ENCODE data around the gene MAP4K4.

GRCh38 chr2:101858246-101858645 is 160.7 kb downstream of the MAP4K4 start:
- TF ChIP-seq CEBPB (IDR thresholded peaks at IDR 0.05; ENCODE audit: borderline replicate concordance, low read depth, low read length) = no peak
- TF ChIP-seq MNT (IDR thresholded peaks at IDR 0.05) = no peak
- TF ChIP-seq RAD21 (CRISPR knock-in tag; IDR thresholded peaks at IDR 0.05) = no peak
- TF ChIP-seq CTCF (CRISPR knock-in tag; IDR thresholded peaks at IDR 0.05) = no peak
- TF ChIP-seq POLR2AphosphoS2 (IDR thresholded peaks at IDR 0.05; ENCODE audit: low read depth, low read length) = no peak
- no peak for TF ChIP-seq SETDB1 (CRISPR knock-in tag; IDR thresholded peaks at IDR 0.05; ENCODE audit: borderline replicate concordance)
- no peak for TF ChIP-seq USF2 (IDR thresholded peaks at IDR 0.05; ENCODE audit: low read depth, low read length)
- TF ChIP-seq USF2 (CRISPR knock-in tag; IDR thresholded peaks at IDR 0.05; ENCODE audit: borderline replicate concordance) = no peak
